NCI-H524 treated with DMSO at 0.1 percent for 48 hours (cell line): ENCODE measurements around the gene PFKFB1.
"Not testable (repeated sequence)": the region's sequence is repeated elsewhere in the genome, so short reads cannot be mapped to it uniquely, and the experiment has no call there.

Source experiments
- DNase-seq: peaks from one replicate; lab custom pipeline; 2025; lab: John Stamatoyannopoulos, UW

PFKFB1 gene

GRCh38 chrX:54992911-54993622 lies 921 bp downstream of the PFKFB1 start:
- DNase-seq, result no peak

- DNase-seq, result no peak
Observed at GRCh38 chrX:54991706-54992105, 2.3 kb downstream of the PFKFB1 start.

DNA sequence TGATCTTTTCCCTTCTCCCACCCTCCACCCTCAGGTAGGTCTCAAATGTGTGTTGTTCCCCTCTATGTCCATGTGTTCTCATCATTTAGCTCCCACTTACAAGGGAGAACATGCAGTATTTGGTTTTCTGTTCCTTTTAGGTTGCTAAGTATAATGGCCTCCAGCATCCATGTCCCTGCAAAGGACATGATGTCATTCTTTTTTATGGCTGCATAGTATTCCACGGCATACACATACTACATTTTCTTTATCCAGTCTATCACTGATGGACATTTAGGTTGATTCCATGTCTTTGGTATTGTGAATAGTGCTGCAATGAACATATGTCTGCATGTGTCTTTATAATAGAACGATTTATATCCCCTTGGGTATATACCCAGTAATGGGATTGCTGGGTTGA lies 10.7 kb downstream of the PFKFB1 start:
- DNase-seq, result not testable (repeated sequence)

DNA sequence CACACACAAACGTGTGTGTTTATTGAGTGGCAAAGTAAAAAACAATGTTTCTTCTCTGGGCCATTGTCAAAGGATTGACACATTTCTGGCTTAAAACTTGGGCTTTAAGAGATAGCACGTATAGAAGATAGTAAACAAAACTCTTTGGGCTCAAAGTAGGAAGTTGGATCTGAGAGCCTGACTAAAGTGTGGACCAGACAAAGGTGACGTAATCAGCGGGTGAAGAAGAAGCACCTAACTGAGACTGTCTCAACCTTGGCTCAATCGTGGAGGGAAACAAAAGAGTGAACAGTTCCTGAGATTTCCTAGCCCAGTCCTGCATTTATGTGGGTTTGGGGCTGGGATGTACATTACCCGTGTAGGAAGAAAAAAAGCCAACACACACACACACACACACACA lies 13.7 kb downstream of the PFKFB1 start:
- DNase-seq, result no peak

DNA sequence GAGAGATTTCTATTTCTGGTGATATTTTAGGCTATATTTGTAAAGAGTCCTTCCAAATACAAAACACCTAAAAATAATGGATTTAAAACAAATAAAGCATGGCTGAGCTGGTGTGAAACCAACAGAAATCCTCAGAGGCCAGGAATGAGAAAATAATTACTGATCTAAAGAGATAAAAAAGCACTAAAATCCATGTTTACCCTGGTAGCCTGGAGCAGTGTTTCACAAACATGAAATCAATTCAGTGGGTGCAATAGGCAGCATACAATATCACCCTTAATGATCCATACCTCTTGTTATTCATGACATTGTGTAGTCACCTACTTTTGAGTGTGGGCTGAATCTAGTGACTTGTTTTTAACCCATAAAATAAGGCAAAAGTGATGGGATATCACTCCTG lies 14.6 kb downstream of the PFKFB1 start:
- no peak for DNase-seq

- no peak for DNase-seq
Observed at GRCh38 chrX:54978448-54978847, 15.5 kb downstream of the PFKFB1 start.

DNA sequence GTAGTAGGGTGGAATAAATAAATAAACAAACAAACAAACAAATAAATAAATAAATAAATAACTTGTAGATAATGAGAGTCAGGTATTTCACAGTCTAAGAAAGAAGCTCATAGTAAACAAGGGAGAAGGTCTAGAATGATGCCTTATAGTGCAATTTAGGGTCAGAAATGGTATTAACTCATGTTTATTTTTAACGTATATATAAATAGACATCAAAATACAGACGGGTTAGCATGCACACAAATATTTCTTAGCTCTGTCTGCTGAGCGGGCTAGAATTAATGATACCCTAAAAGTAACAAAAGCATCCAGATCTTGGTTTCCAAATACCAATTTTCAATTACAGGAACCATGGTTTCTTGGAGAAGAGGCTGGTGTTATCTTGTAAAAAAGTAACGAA lies 16.6 kb downstream of the PFKFB1 start:
- no peak for DNase-seq

GRCh38 chrX:54964766-54965497 lies 29.1 kb downstream of the PFKFB1 start:
- DNase-seq, result no peak

- DNase-seq, result no peak
Observed at GRCh38 chrX:54961750-54962149, 32.2 kb downstream of the PFKFB1 start.

DNA sequence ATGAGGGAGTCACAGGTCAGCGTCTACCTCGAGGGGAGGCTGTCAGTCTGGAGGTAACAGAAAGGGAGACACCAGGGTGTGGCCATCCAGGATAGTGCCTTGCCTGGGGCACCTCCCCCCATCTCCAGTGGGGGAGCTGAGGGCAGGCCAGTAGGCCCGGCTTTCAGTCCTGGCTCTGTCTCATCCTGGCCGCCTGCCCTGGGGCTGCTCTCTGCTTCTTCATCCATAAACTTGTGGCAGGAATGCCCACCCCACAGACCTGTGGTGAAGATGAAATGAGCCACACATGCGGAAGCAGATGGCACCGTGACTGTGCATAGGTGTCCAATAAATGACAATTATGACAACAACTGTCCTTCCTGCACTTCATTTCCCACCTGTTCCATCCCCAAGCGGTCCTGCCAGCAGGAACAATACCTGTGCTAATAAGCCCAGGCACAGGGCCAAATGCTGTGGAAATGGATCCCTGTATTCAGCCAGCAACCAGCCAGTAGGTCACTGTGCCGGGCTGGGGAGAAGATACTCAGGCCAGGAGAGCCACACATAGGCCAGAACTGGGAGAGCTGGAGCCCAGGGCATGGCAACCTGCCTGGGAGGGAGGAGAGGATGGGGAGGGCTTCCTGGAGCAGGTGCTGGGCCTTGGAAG lies 43.1 kb downstream of the PFKFB1 start:
- no peak for DNase-seq

DNA sequence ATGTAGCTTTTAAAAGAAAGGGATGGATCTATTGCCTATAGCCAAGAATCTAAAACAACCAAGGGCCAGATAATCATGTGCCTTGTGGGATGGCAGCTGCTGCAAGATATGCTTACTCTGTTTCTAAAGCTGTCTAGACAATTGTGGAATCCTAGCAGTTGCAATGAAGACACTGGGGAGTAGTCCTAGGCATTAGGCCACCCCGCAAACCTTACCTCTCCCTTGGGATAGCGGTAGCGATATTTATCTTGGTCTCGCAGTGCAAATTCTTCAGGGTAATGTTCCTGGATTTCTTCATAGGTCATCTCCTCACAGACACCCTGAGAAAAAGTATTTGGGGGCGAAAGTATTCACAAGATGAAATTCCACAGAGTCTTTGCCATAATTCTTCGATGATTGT lies 48.8 kb downstream of the PFKFB1 start:
- no peak for DNase-seq

- DNase-seq, result no peak
Observed at GRCh38 chrX:54944816-54945215, 49.2 kb downstream of the PFKFB1 start.

DNA sequence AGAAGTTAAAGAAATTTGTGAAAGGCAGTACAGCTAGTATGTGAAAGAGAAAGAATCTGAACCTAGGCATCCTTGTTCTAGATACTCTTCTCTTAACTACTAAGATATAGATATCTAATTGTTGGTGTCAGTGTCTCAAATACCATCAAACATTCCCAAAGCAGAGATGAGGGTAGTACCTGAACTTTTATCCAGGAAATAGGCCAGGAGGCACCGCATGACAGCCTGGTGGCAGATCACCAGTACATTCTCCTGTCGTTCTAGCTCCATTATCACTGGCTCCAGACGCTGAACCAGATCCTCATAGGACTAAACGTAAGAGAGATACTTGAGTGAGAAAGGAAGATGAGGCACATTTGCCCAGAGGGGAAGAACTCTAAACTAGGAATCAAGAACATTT lies 56.6 kb downstream of the PFKFB1 start:
- no peak for DNase-seq

DNA sequence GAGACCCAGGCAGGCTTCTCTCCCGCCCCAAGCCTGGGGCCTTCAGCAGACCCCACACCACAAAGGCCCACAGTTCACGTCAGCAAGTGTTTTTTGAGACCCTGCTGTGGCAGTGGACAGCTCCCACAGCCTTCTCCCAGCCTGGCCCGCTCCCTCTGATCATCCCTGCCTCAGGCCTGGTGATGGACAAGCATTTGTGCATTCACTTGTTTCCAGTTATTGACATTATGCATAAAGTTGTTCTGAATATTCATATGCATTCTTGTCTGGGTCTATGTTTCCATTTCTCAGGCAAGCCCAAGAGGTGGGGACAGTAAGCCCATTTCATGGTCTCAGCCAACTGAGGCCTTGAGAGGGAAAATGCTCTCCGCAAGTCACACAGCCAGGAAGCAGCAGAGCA lies 58.7 kb downstream of the PFKFB1 start:
- DNase-seq, result no peak

GRCh38 chrX:54934890-54935289 lies 59.1 kb downstream of the PFKFB1 start:
- DNase-seq, result no peak

GRCh38 chrX:54934058-54934457 lies 59.9 kb downstream of the PFKFB1 start:
- no peak for DNase-seq

DNA sequence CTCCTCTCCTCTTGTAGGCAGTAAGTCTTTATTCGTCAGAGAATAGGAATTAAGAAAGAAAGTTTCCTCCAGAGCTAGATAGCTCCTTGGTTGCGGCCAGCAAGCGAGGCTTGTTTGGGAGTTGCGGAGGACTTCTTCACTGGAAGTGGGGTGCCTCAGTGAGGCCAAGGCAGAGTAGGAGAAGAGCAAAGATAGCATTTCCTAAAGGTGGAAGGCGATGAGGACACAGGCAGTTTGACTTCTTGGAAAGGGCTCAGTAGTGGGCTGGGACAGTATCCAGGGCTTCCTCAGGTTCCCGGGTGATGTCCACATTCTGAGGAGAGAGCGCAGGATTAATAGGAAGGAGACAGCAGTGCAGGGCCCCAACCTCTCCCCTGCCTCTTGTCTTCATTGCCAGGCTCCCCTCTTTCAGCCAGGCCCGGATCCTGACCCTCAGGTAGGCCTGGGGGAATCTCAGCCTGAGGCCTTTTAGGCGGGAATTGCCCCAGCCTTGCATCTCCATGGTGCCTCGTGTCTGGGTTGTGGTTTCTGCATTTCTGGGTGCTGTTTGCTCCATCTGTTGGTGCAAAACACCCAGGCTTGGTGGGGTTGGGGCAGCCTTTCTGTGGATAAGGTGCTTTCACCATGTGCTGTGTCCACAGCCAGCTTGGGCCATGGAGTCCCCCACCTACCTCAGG lies 60.7 kb downstream of the PFKFB1 start:
- no peak for DNase-seq

- no peak for DNase-seq
Observed at GRCh38 chrX:54931107-54931506, 62.9 kb downstream of the PFKFB1 start.

DNA sequence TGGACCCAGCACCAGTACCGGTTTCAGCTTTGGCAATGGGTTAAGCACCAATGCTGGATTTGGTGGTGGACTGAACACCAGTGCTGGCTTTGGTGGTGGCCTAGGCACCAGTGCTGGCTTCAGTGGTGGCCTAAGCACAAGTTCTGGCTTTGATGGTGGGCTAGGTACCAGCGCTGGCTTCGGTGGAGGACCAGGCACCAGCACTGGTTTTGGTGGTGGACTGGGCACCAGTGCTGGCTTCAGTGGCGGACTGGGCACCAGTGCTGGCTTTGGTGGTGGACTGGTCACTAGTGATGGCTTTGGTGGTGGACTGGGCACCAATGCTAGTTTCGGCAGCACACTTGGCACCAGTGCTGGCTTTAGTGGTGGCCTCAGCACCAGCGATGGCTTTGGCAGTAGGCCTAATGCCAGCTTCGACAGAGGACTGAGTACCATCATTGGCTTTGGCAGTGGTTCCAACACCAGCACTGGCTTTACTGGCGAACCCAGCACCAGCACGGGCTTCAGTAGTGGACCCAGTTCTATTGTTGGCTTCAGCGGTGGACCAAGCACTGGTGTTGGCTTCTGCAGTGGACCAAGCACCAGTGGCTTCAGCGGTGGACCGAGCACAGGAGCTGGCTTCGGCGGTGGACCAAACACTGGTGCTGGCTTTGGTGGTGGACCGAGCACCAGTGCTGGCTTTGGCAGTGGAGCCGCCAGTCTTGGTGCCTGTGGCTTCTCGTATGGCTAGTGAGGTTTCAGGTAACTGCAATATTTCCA lies 63.5 kb downstream of the PFKFB1 start:
- DNase-seq, result no peak

- no peak for DNase-seq
Observed at GRCh38 chrX:54928876-54929275, 65.1 kb downstream of the PFKFB1 start.

GRCh38 chrX:54926978-54927377 lies 67.0 kb downstream of the PFKFB1 start:
- no peak for DNase-seq

- DNase-seq, result no peak
Observed at GRCh38 chrX:54923376-54923775, 70.6 kb downstream of the PFKFB1 start.
